ENCODE data around the gene LGI2.
A peak's percentile ranks its signal among the peaks of the same experiment; 100 is the strongest.

The LGI2 gene

GRCh38 chr4:25012655-25013054 is 18.1 kb downstream of the LGI2 start:
- H3K23ac ChIP-seq (ENCODE audit: low read depth, low read length, poor library complexity): no peak overlapping the region
- H3K14ac ChIP-seq (ENCODE audit: low read length): no peak overlapping the region
- no peak overlapping the region for H3K9ac ChIP-seq (ENCODE audit: low read depth, low read length, poor library complexity)
- no CpG with 5 or more reads among the region's 8 CpGs for WGBS, 2 donors (ENCODE audit: extremely low coverage in 2 of 2, insufficient read length in 2 of 2, insufficient replicate concordance in 1 of 2)
- no peak overlapping the region for H3K4me3 ChIP-seq (ENCODE audit: low read length in 2 of 2)
- H3K27ac ChIP-seq (replicated peaks; ENCODE audit: low read length): no peak overlapping the region
- H2AK5ac ChIP-seq (ENCODE audit: low read depth, low read length): no peak overlapping the region
- DNase-seq (ENCODE audit: low spot score): no peak
- no peak overlapping the region for H3K4me2 ChIP-seq (ENCODE audit: insufficient read depth, low read length, poor library complexity, severe bottlenecking)
- H3K36me3 ChIP-seq (replicated peaks in 1 of 2; ENCODE audit: control insufficient read depth in 2 of 2, insufficient read depth in 2 of 2, low read length in 2 of 2): no peaks in the 10 kb centered on the region
- H4K8ac ChIP-seq (ENCODE audit: low read depth, low read length): no peak overlapping the region
- H3K18ac ChIP-seq (ENCODE audit: low read length): no peak overlapping the region
- no peaks in the 10 kb centered on the region for H3K27me3 ChIP-seq (ENCODE audit: control insufficient read depth in 3 of 3, insufficient read depth in 3 of 3, low read depth in 1 of 3, low read length in 3 of 3)
- no peak overlapping the region for H2BK120ac ChIP-seq (ENCODE audit: low read depth, low read length)
- H3K9me3 ChIP-seq (replicated peaks in 1 of 2; ENCODE audit: control insufficient read depth in 2 of 2, insufficient read depth in 1 of 2, low read depth in 1 of 2, low read length in 2 of 2): no peaks in the 10 kb centered on the region
- no peak overlapping the region for H2BK15ac ChIP-seq (ENCODE audit: low read length)
- H3K79me1 ChIP-seq (ENCODE audit: low read depth, low read length): no peaks in the 10 kb centered on the region
- H2BK12ac ChIP-seq (ENCODE audit: low read length): no peak overlapping the region
- no peak overlapping the region for H4K91ac ChIP-seq (ENCODE audit: low read depth, low read length, poor library complexity)
- no peak overlapping the region for H2BK5ac ChIP-seq (ENCODE audit: low read length)
- H3K4me1 ChIP-seq (ENCODE audit: control insufficient read depth in 2 of 2, insufficient read depth in 1 of 2, low read depth in 1 of 2, low read length in 2 of 2): peaks cover 1 to 6% of the 10 kb centered on the region in 2 donors
- no peak overlapping the region for H3K4ac ChIP-seq (ENCODE audit: low read length)
- H2AFZ ChIP-seq (ENCODE audit: low read length): peak overlapping the region; percentile 58

GRCh38 chr4:25011135-25011866 is 19.4 kb downstream of the LGI2 start:
- no peak overlapping the region for H3K9ac ChIP-seq (ENCODE audit: low read depth, low read length, poor library complexity)
- H3K4ac ChIP-seq (ENCODE audit: low read length): no peak overlapping the region
- no peaks in the 10 kb centered on the region for H3K36me3 ChIP-seq (replicated peaks in 1 of 2; ENCODE audit: control insufficient read depth in 2 of 2, insufficient read depth in 2 of 2, low read length in 2 of 2)
- DNase-seq (ENCODE audit: low spot score): no peak
- no peak overlapping the region for H2BK12ac ChIP-seq (ENCODE audit: low read length)
- no peak overlapping the region for H4K8ac ChIP-seq (ENCODE audit: low read depth, low read length)
- no peaks in the 10 kb centered on the region for H3K9me3 ChIP-seq (replicated peaks in 1 of 2; ENCODE audit: control insufficient read depth in 2 of 2, insufficient read depth in 1 of 2, low read depth in 1 of 2, low read length in 2 of 2)
- H3K27ac ChIP-seq (replicated peaks; ENCODE audit: low read length): no peak overlapping the region
- no peak overlapping the region for H3K4me2 ChIP-seq (ENCODE audit: insufficient read depth, low read length, poor library complexity, severe bottlenecking)
- peaks cover 1 to 8% of the 10 kb centered on the region in 2 donors for H3K4me1 ChIP-seq (ENCODE audit: control insufficient read depth in 2 of 2, insufficient read depth in 1 of 2, low read depth in 1 of 2, low read length in 2 of 2)
- H2AK5ac ChIP-seq (ENCODE audit: low read depth, low read length): no peak overlapping the region
- H4K91ac ChIP-seq (ENCODE audit: low read depth, low read length, poor library complexity): no peak overlapping the region
- no peaks in the 10 kb centered on the region for H3K79me1 ChIP-seq (ENCODE audit: low read depth, low read length)
- H2BK15ac ChIP-seq (ENCODE audit: low read length): no peak overlapping the region
- H3K23ac ChIP-seq (ENCODE audit: low read depth, low read length, poor library complexity): no peak overlapping the region
- no peak overlapping the region for H2BK120ac ChIP-seq (ENCODE audit: low read depth, low read length)
- H3K4me3 ChIP-seq (ENCODE audit: low read length in 2 of 2): no peak overlapping the region
- no peak overlapping the region for H2AFZ ChIP-seq (ENCODE audit: low read length)
- H3K27me3 ChIP-seq (ENCODE audit: control insufficient read depth in 3 of 3, insufficient read depth in 3 of 3, low read depth in 1 of 3, low read length in 3 of 3): no peaks in the 10 kb centered on the region
- no CpG with 5 or more reads among the region's 14 CpGs for WGBS, 2 donors (ENCODE audit: extremely low coverage in 2 of 2, insufficient read length in 2 of 2, insufficient replicate concordance in 1 of 2)
- H3K14ac ChIP-seq (ENCODE audit: low read length): no peak overlapping the region
- no peak overlapping the region for H2BK5ac ChIP-seq (ENCODE audit: low read length)
- no peak overlapping the region for H3K18ac ChIP-seq (ENCODE audit: low read length)

- H3K27me3 ChIP-seq (ENCODE audit: control insufficient read depth in 3 of 3, insufficient read depth in 3 of 3, low read depth in 1 of 3, low read length in 3 of 3): no peaks in the 10 kb centered on the region
- no peak overlapping the region for H3K18ac ChIP-seq (ENCODE audit: low read length)
- H3K27ac ChIP-seq (replicated peaks; ENCODE audit: low read length): no peak overlapping the region
- no peak for DNase-seq (ENCODE audit: low spot score)
- H2BK5ac ChIP-seq (ENCODE audit: low read length): no peak overlapping the region
- no peak overlapping the region for H4K8ac ChIP-seq (ENCODE audit: low read depth, low read length)
- H2AFZ ChIP-seq (ENCODE audit: low read length): no peak overlapping the region
- no peak overlapping the region for H4K91ac ChIP-seq (ENCODE audit: low read depth, low read length, poor library complexity)
- no peak overlapping the region for H2BK12ac ChIP-seq (ENCODE audit: low read length)
- peak overlapping the region; percentile 33 for H3K14ac ChIP-seq (ENCODE audit: low read length)
- no peak overlapping the region for H2BK15ac ChIP-seq (ENCODE audit: low read length)
- no peaks in the 10 kb centered on the region for H3K79me1 ChIP-seq (ENCODE audit: low read depth, low read length)
- peaks cover 0 to 3% of the 10 kb centered on the region in 2 donors for H3K9me3 ChIP-seq (replicated peaks in 1 of 2; ENCODE audit: control insufficient read depth in 2 of 2, insufficient read depth in 1 of 2, low read depth in 1 of 2, low read length in 2 of 2)
- H3K4me3 ChIP-seq (ENCODE audit: low read length in 2 of 2): no peak overlapping the region
- H3K4me1 ChIP-seq (ENCODE audit: control insufficient read depth in 2 of 2, insufficient read depth in 1 of 2, low read depth in 1 of 2, low read length in 2 of 2): peaks cover 0 to 9% of the 10 kb centered on the region in 2 donors
- H3K36me3 ChIP-seq (replicated peaks in 1 of 2; ENCODE audit: control insufficient read depth in 2 of 2, insufficient read depth in 2 of 2, low read length in 2 of 2): no peaks in the 10 kb centered on the region
- H3K23ac ChIP-seq (ENCODE audit: low read depth, low read length, poor library complexity): no peak overlapping the region
- no peak overlapping the region for H3K4me2 ChIP-seq (ENCODE audit: insufficient read depth, low read length, poor library complexity, severe bottlenecking)
- no peak overlapping the region for H2BK120ac ChIP-seq (ENCODE audit: low read depth, low read length)
- H3K9ac ChIP-seq (ENCODE audit: low read depth, low read length, poor library complexity): no peak overlapping the region
- WGBS, 2 donors (ENCODE audit: extremely low coverage in 2 of 2, insufficient read length in 2 of 2, insufficient replicate concordance in 1 of 2): no CpG with 5 or more reads among the region's 2 CpGs
- no peak overlapping the region for H2AK5ac ChIP-seq (ENCODE audit: low read depth, low read length)
- no peak overlapping the region for H3K4ac ChIP-seq (ENCODE audit: low read length)
These were observed 23.1 kb downstream of the LGI2 start for GRCh38 chr4:25007598-25007997.

GRCh38 chr4:25002681-25003080 is 28.1 kb downstream of the LGI2 start:
- Histone ChIP-seq H4K8ac (ENCODE audit: low read depth, low read length) (no peak overlapping the region), H2BK12ac (ENCODE audit: low read length) (no peak overlapping the region), H3K14ac (ENCODE audit: low read length) (no peak overlapping the region), H3K4ac (ENCODE audit: low read length) (no peak overlapping the region), H3K79me1 (ENCODE audit: low read depth, low read length) (no peaks in the 10 kb centered on the region), H3K18ac (ENCODE audit: low read length) (no peak overlapping the region), H2AK5ac (ENCODE audit: low read depth, low read length) (no peak overlapping the region), H3K23ac (ENCODE audit: low read depth, low read length, poor library complexity) (no peak overlapping the region), H2BK120ac (ENCODE audit: low read depth, low read length) (no peak overlapping the region), H3K9me3 (replicated peaks in 1 of 2; ENCODE audit: control insufficient read depth in 2 of 2, insufficient read depth in 1 of 2, low read depth in 1 of 2, low read length in 2 of 2) (peaks cover 3% of the 10 kb centered on the region in 2 donors), H3K4me3 (ENCODE audit: low read length in 2 of 2) (no peak overlapping the region), H3K36me3 (replicated peaks in 1 of 2; ENCODE audit: control insufficient read depth in 2 of 2, insufficient read depth in 2 of 2, low read length in 2 of 2) (no peaks in the 10 kb centered on the region), H3K9ac (ENCODE audit: low read depth, low read length, poor library complexity) (no peak overlapping the region), H3K4me2 (ENCODE audit: insufficient read depth, low read length, poor library complexity, severe bottlenecking) (no peak overlapping the region), H3K27me3 (ENCODE audit: control insufficient read depth in 3 of 3, insufficient read depth in 3 of 3, low read depth in 1 of 3, low read length in 3 of 3) (no peaks in the 10 kb centered on the region), H2BK5ac (ENCODE audit: low read length) (no peak overlapping the region), H3K4me1 (ENCODE audit: control insufficient read depth in 2 of 2, insufficient read depth in 1 of 2, low read depth in 1 of 2, low read length in 2 of 2) (peaks cover 0 to 8% of the 10 kb centered on the region in 2 donors), H4K91ac (ENCODE audit: low read depth, low read length, poor library complexity) (no peak overlapping the region), H3K27ac (replicated peaks; ENCODE audit: low read length) (no peak overlapping the region), H2BK15ac (ENCODE audit: low read length) (no peak overlapping the region), H2AFZ (ENCODE audit: low read length) (no peak overlapping the region)
- DNase-seq (ENCODE audit: low spot score): no peak
- no CpG with 5 or more reads among the region's 1 CpG for whole genome bisulfite sequencing, 2 donors (ENCODE audit: extremely low coverage in 2 of 2, insufficient read length in 2 of 2, insufficient replicate concordance in 1 of 2)
